Measurements from ENCODE around the gene BMP10.
"Not testable (repeated sequence)": the region's sequence is repeated elsewhere in the genome, so short reads cannot be mapped to it uniquely, and the experiment has no call there.

DNA sequence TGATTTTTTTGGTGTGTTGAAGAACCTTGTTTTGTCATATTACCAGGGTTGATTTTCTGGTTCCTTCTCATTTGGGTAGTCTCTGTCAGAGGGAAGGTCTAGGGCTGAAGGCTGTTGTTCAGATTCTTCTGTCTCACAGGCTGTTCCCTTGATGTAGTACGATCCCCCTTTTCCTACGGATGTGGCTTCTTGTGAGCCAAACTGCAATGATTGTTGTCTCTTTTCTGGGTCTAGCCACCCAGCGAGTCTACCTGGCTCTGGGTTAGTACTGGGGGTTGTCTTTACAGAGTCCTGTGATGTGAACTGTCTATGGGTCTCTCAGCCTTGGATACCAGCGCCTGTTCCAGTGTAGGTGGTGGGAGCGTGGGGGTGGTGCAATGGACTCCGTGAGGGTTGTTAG, 24.8 kb upstream of the BMP10 start:
- TF ChIP-seq CBX8 (IDR thresholded peaks at IDR 0.05; ENCODE audit: borderline replicate concordance, low read depth, low read length); CEBPB (IDR thresholded peaks at IDR 0.05; ENCODE audit: low read depth, low read length); POLR2A (IDR thresholded peaks at IDR 0.05; ENCODE audit: control extremely low read depth in 1 of 2, low read depth in 2 of 2, low read length in 2 of 2); EZH2 (IDR thresholded peaks at IDR 0.05; ENCODE audit: low read depth, low read length, severe bottlenecking); YY1 (IDR thresholded peaks at IDR 0.05; ENCODE audit: low read depth, low read length); SUZ12 (IDR thresholded peaks at IDR 0.05; ENCODE audit: low read length): not testable (repeated sequence)
- TF ChIP-seq, protein P1, sequence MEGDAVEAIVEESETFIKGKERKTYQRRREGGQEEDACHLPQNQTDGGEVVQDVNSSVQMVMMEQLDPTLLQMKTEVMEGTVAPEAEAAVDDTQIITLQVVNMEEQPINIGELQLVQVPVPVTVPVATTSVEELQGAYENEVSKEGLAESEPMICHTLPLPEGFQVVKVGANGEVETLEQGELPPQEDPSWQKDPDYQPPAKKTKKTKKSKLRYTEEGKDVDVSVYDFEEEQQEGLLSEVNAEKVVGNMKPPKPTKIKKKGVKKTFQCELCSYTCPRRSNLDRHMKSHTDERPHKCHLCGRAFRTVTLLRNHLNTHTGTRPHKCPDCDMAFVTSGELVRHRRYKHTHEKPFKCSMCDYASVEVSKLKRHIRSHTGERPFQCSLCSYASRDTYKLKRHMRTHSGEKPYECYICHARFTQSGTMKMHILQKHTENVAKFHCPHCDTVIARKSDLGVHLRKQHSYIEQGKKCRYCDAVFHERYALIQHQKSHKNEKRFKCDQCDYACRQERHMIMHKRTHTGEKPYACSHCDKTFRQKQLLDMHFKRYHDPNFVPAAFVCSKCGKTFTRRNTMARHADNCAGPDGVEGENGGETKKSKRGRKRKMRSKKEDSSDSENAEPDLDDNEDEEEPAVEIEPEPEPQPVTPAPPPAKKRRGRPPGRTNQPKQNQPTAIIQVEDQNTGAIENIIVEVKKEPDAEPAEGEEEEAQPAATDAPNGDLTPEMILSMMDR (IDR thresholded peaks at IDR 0.05; ENCODE audit: control extremely low read depth in 1 of 3, insufficient read depth in 1 of 3, low read depth in 1 of 3, low read length in 3 of 3) = not testable (repeated sequence)
